HCT116 (cell line): Measurements from ENCODE around the gene KBTBD3.

Source experiments
- CTCF ChIP-seq, 3 experiments: fragments of 200-600 bp in 1 of 3; sonication (generic) in 1 of 3; IDR thresholded peaks in 2 of 3; conservative IDR thresholded peaks in 1 of 3; 2 replicates each; pipeline ENCODE4 v1.5.1; 2012 to 2017; ENCODE audit warnings: low read depth in 2 of 3, low read length in 2 of 3, antibody characterized with exemption in 1 of 3, borderline replicate concordance in 1 of 3, control low read depth in 1 of 3, mild to moderate bottlenecking in 1 of 3, mixed read lengths in 1 of 3, mixed run types in 1 of 3, moderate library complexity in 1 of 3; ENCODE audit not compliant: insufficient read depth in 1 of 3
- EZH2phosphoT487 ChIP-seq: fragments of 200-600 bp; IDR thresholded peaks from 2 replicates; pipeline ENCODE4 v1.6.1; 2018; ENCODE audit warnings: antibody characterized with exemption, borderline replicate concordance
- JUND ChIP-seq: IDR thresholded peaks from 2 replicates; pipeline ENCODE4 v1.6.1; 2012
- POLR2A ChIP-seq: IDR thresholded peaks from 2 replicates; pipeline ENCODE4 v1.7.0; 2011; ENCODE audit warnings: borderline replicate concordance; ENCODE audit not compliant: insufficient read depth, insufficient read length; ENCODE audit errors: extremely low read depth
- POLR2AphosphoS5 ChIP-seq: IDR thresholded peaks from 2 replicates; pipeline ENCODE4 v1.6.1; 2011; ENCODE audit warnings: mild to moderate bottlenecking, low read depth, low read length, moderate library complexity
- YY1 ChIP-seq: IDR thresholded peaks from 2 replicates; pipeline ENCODE4 v1.6.1; 2011; ENCODE audit warnings: low read length, low read depth, moderate library complexity, mild to moderate bottlenecking; ENCODE audit not compliant: insufficient replicate concordance; ENCODE audit errors: extremely low read depth

- TF ChIP-seq CTCF (IDR thresholded peaks at IDR 0.05 in 2 of 3, conservative IDR thresholded peaks at IDR 0.05 in 1 of 3; ENCODE audit: borderline replicate concordance in 1 of 3, insufficient read depth in 1 of 3, low read depth in 2 of 3, low read length in 2 of 3) (no peak), POLR2A (no peak), JUND (no peak), YY1 (no peak), POLR2AphosphoS5 (no peak), EZH2phosphoT487 (no peak)
Observed at GRCh38 chr11:106014035-106014434, 63.1 kb downstream of the KBTBD3 start.
